B cell (primary cell): ENCODE data around the gene IARS1. TPM values are rescaled to one million over a fixed set of nuclear protein-coding genes. Genes with fewer than 3 reads are reported as not detected.
A peak's percentile ranks its signal among the peaks of the same experiment; 100 is the strongest.

Experiments used
- ATAC-seq: fragments of 200-7000 bp; cut with Tn5 transposase; one replicate; pipeline ENCODE4 v1.10.0; 2021; ENCODE audit warnings: low read depth, mild to moderate bottlenecking, moderate number of reproducible peaks, moderate library complexity
- CTCF ChIA-PET: fragments of 350-600 bp; sonication (Branson Sonifier 250); formaldehyde crosslinking; loops from one replicate; lab custom pipeline; 2021; ENCODE audit warnings: antibody characterized with exemption, inconsistent platforms; lab: Charles Lee
- POLR2A ChIA-PET: fragments of 350-600 bp; sonication (Branson Sonifier 250); formaldehyde crosslinking; loops from one replicate; lab custom pipeline; 2021; ENCODE audit warnings: antibody characterized with exemption; lab: Charles Lee
- DNase-seq: peaks from one replicate; pipeline ENCODE4 v3.0.0; 2013
- H2AFZ ChIP-seq: 2 replicates; pipeline ENCODE4 v1.6.1; 2012; ENCODE audit warnings: mild to moderate bottlenecking, low read depth, low read length; ENCODE audit not compliant: insufficient read depth, poor library complexity, severe bottlenecking
- H3K27ac ChIP-seq, 2 donors: 1 replicate in 1 of 2; 2 replicates in 1 of 2; pipeline ENCODE4 v1.5.1; 2012 to 2013; ENCODE audit warnings: low read length in 2 of 2, mild to moderate bottlenecking in 2 of 2, moderate library complexity in 1 of 2
- H3K27me3 ChIP-seq, 4 experiments: fragments of 200-600 bp in 1 of 4; sonication (generic) in 1 of 4; replicated peaks in 1 of 4; 1 replicate in 2 of 4; 2 replicates in 2 of 4; pipeline versions ENCODE4 v1.6.1 to v1.7.0; 2013 to 2016; ENCODE audit warnings: low read length in 3 of 4, mild to moderate bottlenecking in 2 of 4, mixed read lengths in 1 of 4, moderate library complexity in 1 of 4; ENCODE audit not compliant: insufficient read depth in 4 of 4, control insufficient read depth in 3 of 4; ENCODE audit errors: control extremely low read depth in 1 of 4
- H3K36me3 ChIP-seq, 2 experiments: replicated peaks in 1 of 2; 1 replicate in 1 of 2; 2 replicates in 1 of 2; pipeline versions ENCODE4 v1.6.1 to v1.7.1; 2013; ENCODE audit warnings: low read length in 1 of 2; ENCODE audit not compliant: insufficient read depth in 2 of 2, control insufficient read depth in 1 of 2; ENCODE audit errors: control extremely low read depth in 1 of 2, extremely low read depth in 1 of 2
- H3K4me1 ChIP-seq, 2 donors: fragments of 200-600 bp in 1 of 2; sonication (generic) in 1 of 2; 1 replicate in 1 of 2; 2 replicates in 1 of 2; pipeline versions ENCODE4 v1.5.1 to v1.6.1; 2013 to 2017; ENCODE audit warnings: low read length in 2 of 2; ENCODE audit not compliant: control insufficient read depth in 2 of 2, insufficient read depth in 2 of 2
- H3K4me2 ChIP-seq: replicated peaks from 2 replicates; pipeline ENCODE3; 2012; ENCODE audit warnings: mild to moderate bottlenecking, low read depth, low read length; ENCODE audit not compliant: poor library complexity, severe bottlenecking
- H3K4me3 ChIP-seq, 5 experiments: fragments of 200-600 bp in 1 of 5; sonication (generic) in 1 of 5; 1 replicate in 3 of 5; 2 replicates in 2 of 5; pipeline versions ENCODE4 v1.5.1 to v1.7.0; 2011 to 2016; ENCODE audit warnings: low read length in 4 of 5, mild to moderate bottlenecking in 4 of 5, low read depth in 2 of 5, control low read depth in 1 of 5, moderate library complexity in 1 of 5; ENCODE audit not compliant: insufficient read depth in 1 of 5; ENCODE audit errors: control extremely low read depth in 1 of 5, extremely low read depth in 1 of 5
- H3K79me2 ChIP-seq: fragments of 200-600 bp; sonication (generic); one replicate; pipeline ENCODE4 v1.6.0; 2016; ENCODE audit warnings: low read length; ENCODE audit not compliant: control insufficient read depth, insufficient read depth
- H3K9ac ChIP-seq: fragments of 200-600 bp; sonication (generic); 2 replicates; pipeline ENCODE4 v1.6.1; 2017; ENCODE audit warnings: mild to moderate bottlenecking, low read length, moderate library complexity
- H3K9me3 ChIP-seq, 3 donors: one replicate each; pipeline versions ENCODE4 v1.6.1 to v1.7.1; 2013; ENCODE audit warnings: low read length in 2 of 3; ENCODE audit not compliant: control insufficient read depth in 2 of 3, insufficient read depth in 1 of 3; ENCODE audit errors: control extremely low read depth in 1 of 3
- H4K20me1 ChIP-seq: 2 replicates; pipeline ENCODE4 v1.6.0; 2012; ENCODE audit warnings: mild to moderate bottlenecking, low read length; ENCODE audit not compliant: insufficient read depth, control insufficient read depth, poor library complexity, severe bottlenecking
- H3K27ac Mint-ChIP-seq: one replicate; pipeline ENCODE4 v1.8.0; 2021; ENCODE audit warnings: mixed read lengths
- H3K27me3 Mint-ChIP-seq: one replicate; pipeline ENCODE4 v1.8.0; 2021; ENCODE audit warnings: mixed read lengths
- H3K4me1 Mint-ChIP-seq: one replicate; pipeline ENCODE4 v1.8.0; 2021; ENCODE audit warnings: mixed read lengths
- H3K4me3 Mint-ChIP-seq: one replicate; pipeline ENCODE4 v1.8.0; 2021; ENCODE audit warnings: mixed read lengths
- H3K9me3 Mint-ChIP-seq: one replicate; pipeline ENCODE4 v1.8.0; 2022; ENCODE audit warnings: mixed read lengths; ENCODE audit not compliant: insufficient read depth
- EZH2 ChIP-seq: IDR thresholded peaks from 2 replicates; pipeline ENCODE4 v1.6.1; 2012; ENCODE audit warnings: borderline replicate concordance, low read depth, mild to moderate bottlenecking, moderate library complexity, low read length; ENCODE audit not compliant: insufficient read depth, poor library complexity, severe bottlenecking
- WGBS: methylation state at CpG from one replicate; pipeline ENCODE4 v1.1.5; 2013; ENCODE audit warnings: missing lambda C conversion rate; ENCODE audit not compliant: insufficient coverage; 5-methylcytosine and 5-hydroxymethylcytosine counted together
- intact Hi-C: fragments of 100-400 bp; cut with micrococcal nuclease; formaldehyde crosslinking; loops from one replicate; pipeline ENCODE4 v1.10.0; 2022
- polyA plus RNA-seq: library from polyadenylated mRNA; depleted of rRNA; stranded (reverse); fragments of >200 nt; gene quantifications from 2 replicates; pipeline ENCODE4 v1.2.3, GENCODE V29; 2012
- total RNA-seq, 2 donors: library from RNA; stranded (reverse); fragments of 120-200 nt in 1 of 2; gene quantifications; 1 replicate in 1 of 2; 2 replicates in 1 of 2; pipeline versions ENCODE4 v1.2.3 to v1.2.4, GENCODE V29; 2013 to 2022
- TF ChIP-seq, protein P1 (sequence below): fragments of 200-600 bp; IDR thresholded peaks from one replicate; pipeline ENCODE4 v1.8.0; 2022; ENCODE audit warnings: antibody characterized with exemption, mild to moderate bottlenecking

The IARS1 gene
- total and polyA plus RNA-seq, 2 donors (not counting 1 experiment from before 2014, with no cell fraction given): 31.6 to 82.8 TPM

DNA sequence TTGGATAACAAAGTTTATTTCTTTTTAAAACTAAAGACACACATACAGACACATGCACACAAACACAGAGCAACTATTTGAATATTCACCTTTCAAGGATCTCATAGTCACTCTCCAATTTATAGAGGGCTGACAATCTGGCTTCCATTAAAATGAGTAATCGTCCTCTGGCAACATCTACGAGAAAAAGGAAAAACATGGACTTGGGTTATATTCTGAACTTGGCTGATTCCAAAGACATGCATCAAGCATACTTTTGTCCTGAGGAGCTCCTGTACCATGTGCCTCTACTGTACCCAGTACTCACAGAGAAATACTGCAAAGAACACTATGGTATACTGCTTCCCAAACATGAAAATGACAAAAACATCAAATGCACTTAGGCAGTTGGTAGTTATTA, 15.4 kb downstream of the IARS1 start:
- H3K27ac ChIP-seq: no peak overlapping the region
- Mint-ChIP-seq H3K4me1 (no peaks in the 10 kb centered on the region), H3K9me3 (no peaks in the 10 kb centered on the region), H3K27me3 (no peaks in the 10 kb centered on the region), H3K4me3 (no peak overlapping the region), H3K27ac (no peak overlapping the region)
- ATAC-seq (no peak), DNase-seq (no peak)
- TF ChIP-seq, protein P1, sequence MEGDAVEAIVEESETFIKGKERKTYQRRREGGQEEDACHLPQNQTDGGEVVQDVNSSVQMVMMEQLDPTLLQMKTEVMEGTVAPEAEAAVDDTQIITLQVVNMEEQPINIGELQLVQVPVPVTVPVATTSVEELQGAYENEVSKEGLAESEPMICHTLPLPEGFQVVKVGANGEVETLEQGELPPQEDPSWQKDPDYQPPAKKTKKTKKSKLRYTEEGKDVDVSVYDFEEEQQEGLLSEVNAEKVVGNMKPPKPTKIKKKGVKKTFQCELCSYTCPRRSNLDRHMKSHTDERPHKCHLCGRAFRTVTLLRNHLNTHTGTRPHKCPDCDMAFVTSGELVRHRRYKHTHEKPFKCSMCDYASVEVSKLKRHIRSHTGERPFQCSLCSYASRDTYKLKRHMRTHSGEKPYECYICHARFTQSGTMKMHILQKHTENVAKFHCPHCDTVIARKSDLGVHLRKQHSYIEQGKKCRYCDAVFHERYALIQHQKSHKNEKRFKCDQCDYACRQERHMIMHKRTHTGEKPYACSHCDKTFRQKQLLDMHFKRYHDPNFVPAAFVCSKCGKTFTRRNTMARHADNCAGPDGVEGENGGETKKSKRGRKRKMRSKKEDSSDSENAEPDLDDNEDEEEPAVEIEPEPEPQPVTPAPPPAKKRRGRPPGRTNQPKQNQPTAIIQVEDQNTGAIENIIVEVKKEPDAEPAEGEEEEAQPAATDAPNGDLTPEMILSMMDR: no peak
- no peak for TF ChIP-seq EZH2
- H3K79me2 ChIP-seq: peaks cover 2% of the 10 kb centered on the region
- H2AFZ ChIP-seq: no peak overlapping the region
- no CpG with 5 or more reads among the region's 2 CpGs for WGBS
- ChIA-PET POLR2A (no interaction called here), CTCF (interaction anchor here (2.2 kb wide), 1 partner anchor 55 kb away, joined by 4 read pairs; no protein-coding TSS in a partner anchor)
- peaks cover 6 to 89% of the 10 kb centered on the region in 2 experiments for H3K36me3 ChIP-seq
- H3K4me2 ChIP-seq: no peak overlapping the region
- H3K4me3 ChIP-seq: no peak overlapping the region
- no peaks in the 10 kb centered on the region for H3K4me1 ChIP-seq
- H3K9me3 ChIP-seq: no peaks in the 10 kb centered on the region
- intact Hi-C loops: no loop called here
- no peak overlapping the region for H3K9ac ChIP-seq
- no peaks in the 10 kb centered on the region for H3K27me3 ChIP-seq
- no peaks in the 10 kb centered on the region for H4K20me1 ChIP-seq

DNA sequence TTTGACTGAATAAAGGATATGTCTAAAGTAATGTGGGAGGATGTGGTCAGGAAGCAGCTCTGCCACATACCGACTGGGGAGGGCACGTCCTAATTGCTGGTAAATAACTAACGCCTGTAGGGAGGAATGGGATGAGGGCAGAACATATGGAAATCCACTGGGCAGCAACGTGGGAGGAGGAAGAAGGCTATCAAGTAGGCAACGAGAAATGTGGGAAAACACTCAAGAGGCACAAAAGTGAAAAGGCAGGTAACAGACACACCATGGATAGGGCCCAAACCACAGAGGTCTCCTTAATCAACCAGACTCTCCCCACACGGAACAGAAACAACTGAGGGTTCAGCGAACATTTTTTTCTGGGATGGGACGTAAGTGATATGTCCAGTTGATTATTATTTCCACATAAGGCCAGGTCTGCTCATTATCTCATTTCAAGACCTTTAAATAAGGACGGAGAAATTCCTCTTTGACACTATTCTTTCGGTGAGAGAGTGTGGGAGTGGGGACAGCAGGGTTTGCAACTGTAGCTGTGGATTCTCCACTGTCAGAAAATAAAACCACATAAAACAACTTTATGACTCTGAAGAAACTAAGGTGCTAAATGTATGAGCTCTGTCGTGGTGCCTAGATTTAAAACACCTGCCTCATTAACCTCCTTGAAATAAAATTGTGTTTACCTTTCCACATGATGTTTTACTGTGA, 17.0 kb downstream of the IARS1 start:
- H3K9ac ChIP-seq: no peak overlapping the region
- peaks cover 7 to 85% of the 10 kb centered on the region in 2 experiments for H3K36me3 ChIP-seq
- H3K27me3 ChIP-seq: no peaks in the 10 kb centered on the region
- H3K79me2 ChIP-seq: no peaks in the 10 kb centered on the region
- no peaks in the 10 kb centered on the region for H3K4me1 ChIP-seq
- TF ChIP-seq, protein P1: no peak
- TF ChIP-seq EZH2: no peak
- no peaks in the 10 kb centered on the region for H3K27me3 Mint-ChIP-seq
- no peak overlapping the region for H3K4me3 ChIP-seq
- intact Hi-C loops: no loop called here
- ChIA-PET POLR2A (no interaction called here), CTCF (no interaction called here)
- H3K9me3 ChIP-seq: no peaks in the 10 kb centered on the region
- H3K4me2 ChIP-seq: no peak overlapping the region
- H4K20me1 ChIP-seq: no peaks in the 10 kb centered on the region
- no peaks in the 10 kb centered on the region for H3K4me1 Mint-ChIP-seq
- no peak overlapping the region for H3K4me3 Mint-ChIP-seq
- peak overlapping the region; percentile 46 for H3K27ac Mint-ChIP-seq
- DNase-seq (no peak), ATAC-seq (no peak)
- no peak overlapping the region for H3K27ac ChIP-seq
- no peaks in the 10 kb centered on the region for H3K9me3 Mint-ChIP-seq
- 24% methylated on average over 4 of the region's 11 CpGs for WGBS
- H2AFZ ChIP-seq: no peak overlapping the region
